Psoas muscle (tissue), 8 donors: ENCODE measurements around the gene DMBT1. TPM values are rescaled to one million over a fixed set of nuclear protein-coding genes. Genes with fewer than 3 reads are reported as not detected.

ENCODE experiments used
- ATAC-seq, 4 donors: fragments of 200-7000 bp; cut with Tn5 transposase; one replicate each; pipeline ENCODE4 v1.9.1; 2020; ENCODE audit warnings: moderate library complexity in 3 of 4, mild to moderate bottlenecking in 2 of 4
- DNase-seq, 2 donors: peaks; one replicate each; pipeline ENCODE4 v3.0.0-alpha.2; 2020
- H3K27ac ChIP-seq: fragments of 200-600 bp; one replicate; pipeline ENCODE4 v1.8.0; 2022
- H3K27me3 ChIP-seq, 3 donors: fragments of 200-600 bp in 1 of 3; one replicate each; pipeline versions ENCODE4 v1.6.1 to v1.8.0; 2013 to 2022; ENCODE audit warnings: low read length in 2 of 3, mild to moderate bottlenecking in 2 of 3, moderate library complexity in 1 of 3; ENCODE audit not compliant: insufficient read depth in 3 of 3
- H3K36me3 ChIP-seq, 2 donors: fragments of 200-600 bp in 1 of 2; one replicate each; pipeline versions ENCODE4 v1.6.1 to v1.8.0; 2013 to 2022; ENCODE audit warnings: low read depth in 1 of 2, mild to moderate bottlenecking in 1 of 2, moderate library complexity in 1 of 2; ENCODE audit not compliant: insufficient read depth in 1 of 2
- H3K4me1 ChIP-seq: fragments of 200-600 bp; one replicate; pipeline ENCODE4 v1.8.0; 2022
- H3K4me3 ChIP-seq: fragments of 200-600 bp; one replicate; pipeline ENCODE4 v1.8.0; 2022; ENCODE audit warnings: mild to moderate bottlenecking
- H3K9me3 ChIP-seq: fragments of 200-600 bp; one replicate; pipeline ENCODE4 v1.8.0; 2022
- CTCF ChIP-seq: fragments of 200-600 bp; IDR thresholded peaks from one replicate; pipeline ENCODE4 v1.8.0; 2022; ENCODE audit warnings: antibody characterized with exemption
- WGBS, 3 donors: extraction: QIAGEN DNeasy Blood & Tissue Kit; methylation state at CpG; one replicate each; pipeline versions ENCODE4 v1.1.6 to v1.1.7; 2013; 5-methylcytosine and 5-hydroxymethylcytosine counted together
- intact Hi-C, 2 donors: fragments of 100-400 bp; cut with DNase I; formaldehyde crosslinking; loops; one replicate each; pipeline versions ENCODE4 v1.11.0 to v1.14.2; 2022
- polyA plus RNA-seq, 3 donors: library from polyadenylated mRNA; stranded (reverse); fragments of 200-250 nt; gene quantifications; one replicate each; pipeline ENCODE4 v1.2.3, GENCODE V29; 2013
- total RNA-seq, 4 donors: library from RNA; stranded (reverse); fragmentation: NEBNext Ultra II Directional in 2 of 4; extraction: Animal tissue kit (Norgen Biotek cat#: 25700) in 2 of 4; gene quantifications; one replicate each; pipeline versions ENCODE4 v1.2.1 to v1.2.4, GENCODE V29; 2021 to 2023
- donor health status: healthy with polysubstance abuse.
- donor health status: DM: no; HTN: no; CAD: no; lungs with moderate emphysema.
- donor health status: Bipolar disorder and iron deficiency.
- donor health status: healthy.
- donor health status: DM: yes; HTN: yes; CAD: no.
- donor health status: DM: no; HTN: no; CAD: no.
- donor health status: DM: no; HTN: no; CAD: no.
- donor health status: DM: yes; HTN: yes; CAD: no.

DMBT1 gene
- total and polyA plus RNA-seq, 7 donors = 0.03 to 0.43 (median 0.19) TPM

GRCh38 chr10:122639801-122640200 is 79.2 kb downstream of the DMBT1 start:
- Histone ChIP-seq H3K27me3 (no peaks in the 10 kb centered on the region), H3K36me3 (no peaks in the 10 kb centered on the region), H3K4me1 (no peaks in the 10 kb centered on the region), H3K27ac (no peak overlapping the region), H3K9me3 (no peaks in the 10 kb centered on the region), H3K4me3 (no peak overlapping the region)
- no peak for ATAC-seq
- WGBS, 3 donors = 53 to 63% (median 63%) methylated on average over 7 of the region's 7 CpGs
- DNase-seq = no peak
- no peak for TF ChIP-seq CTCF
- intact Hi-C loops = no loop called here

- no peaks in the 10 kb centered on the region for H3K4me1 ChIP-seq
- intact Hi-C loops = no loop called here
- no peak for TF ChIP-seq CTCF
- H3K27me3 ChIP-seq = no peaks in the 10 kb centered on the region
- no peaks in the 10 kb centered on the region for H3K36me3 ChIP-seq
- H3K27ac ChIP-seq = no peak overlapping the region
- ATAC-seq (no peak), DNase-seq (no peak)
- no peak overlapping the region for H3K4me3 ChIP-seq
- H3K9me3 ChIP-seq = no peaks in the 10 kb centered on the region
- 58 to 67% (median 63%) methylated on average over 3 of the region's 3 CpGs for WGBS, 3 donors
Observed at GRCh38 chr10:122640921-122641320, 80.4 kb downstream of the DMBT1 start.

- H3K4me3 ChIP-seq = no peak overlapping the region
- WGBS, 3 donors = 88 to 91% (median 91%) methylated on average over 31 of the region's 31 CpGs
- intact Hi-C loops = no loop called here
Observed at GRCh38 chr10:122642726-122643605, 82.4 kb downstream of the DMBT1 start.

GRCh38 chr10:122643931-122644534 is 83.5 kb downstream of the DMBT1 start:
- 72 to 75% (median 73%) methylated on average over 9 to 13 of the region's 13 CpGs for WGBS, 3 donors
- Histone ChIP-seq H3K4me3 (no peak overlapping the region), H3K4me1 (no peaks in the 10 kb centered on the region), H3K36me3 (no peaks in the 10 kb centered on the region), H3K9me3 (no peaks in the 10 kb centered on the region), H3K27me3 (no peaks in the 10 kb centered on the region), H3K27ac (no peak overlapping the region)
- intact Hi-C loops = no loop called here
- DNase-seq = no peak
- no peak for ATAC-seq
- no peak for TF ChIP-seq CTCF

More at GRCh38 chr10:122642726-122643605, 82.4 kb downstream of the DMBT1 start:
- Histone ChIP-seq H3K9me3 (no peaks in the 10 kb centered on the region), H3K36me3 (no peaks in the 10 kb centered on the region), H3K27ac (no peak overlapping the region), H3K4me1 (no peaks in the 10 kb centered on the region), H3K27me3 (no peaks in the 10 kb centered on the region)
- no peak for DNase-seq
- TF ChIP-seq CTCF = no peak
- ATAC-seq = no peak
